ENCODE results near the gene CHRM4.
A peak's percentile ranks its signal among the peaks of the same experiment; 100 is the strongest.

Gene CHRM4

DNA sequence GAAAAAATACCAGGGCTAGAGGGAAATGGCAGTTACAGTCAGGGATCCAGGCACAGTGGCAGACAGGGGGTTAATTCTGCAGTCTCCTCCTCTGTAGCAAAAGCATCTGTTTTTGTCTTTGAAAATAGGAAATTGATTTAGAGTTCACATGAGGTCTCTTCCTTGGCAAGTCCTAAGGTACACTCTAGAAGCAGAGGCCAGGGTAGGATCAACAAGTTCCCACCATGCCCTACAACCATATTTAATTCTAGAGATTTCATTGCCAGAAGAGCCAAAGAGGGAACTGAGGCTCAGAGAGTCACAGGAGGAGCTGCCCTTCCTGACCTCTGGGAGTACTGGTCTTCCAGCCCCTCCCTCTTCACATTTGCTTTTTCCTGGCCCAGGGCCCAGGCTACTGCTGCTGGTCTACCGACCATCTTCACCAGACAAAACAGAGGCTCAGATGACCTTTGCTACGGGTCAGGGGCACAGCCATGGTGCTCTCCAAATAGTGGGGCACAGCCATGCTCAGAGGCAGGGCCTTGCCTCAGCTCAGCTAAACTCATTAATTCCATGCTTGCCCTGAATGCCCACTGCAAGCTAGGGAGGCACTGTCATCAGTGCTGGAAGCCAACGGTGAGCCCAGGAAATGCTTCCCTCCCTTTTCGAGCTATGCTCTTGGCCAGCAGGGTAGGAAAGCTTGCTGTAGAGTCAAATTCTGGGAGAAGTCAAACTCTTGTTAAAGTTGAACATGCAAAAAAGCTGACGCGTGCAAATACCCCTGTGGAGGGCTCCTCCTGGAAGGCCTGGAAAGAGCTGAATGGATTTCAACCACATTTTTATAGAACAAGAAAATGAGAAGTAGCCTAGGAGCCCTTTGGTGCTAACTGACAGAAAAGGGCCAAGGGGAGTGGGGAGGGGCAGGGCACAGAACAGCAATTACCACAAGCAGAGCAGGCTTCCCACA is 11.7 kb upstream of the CHRM4 start:
- DNase-seq (ENCODE audit: low read depth in 3 of 3): no peak

DNA sequence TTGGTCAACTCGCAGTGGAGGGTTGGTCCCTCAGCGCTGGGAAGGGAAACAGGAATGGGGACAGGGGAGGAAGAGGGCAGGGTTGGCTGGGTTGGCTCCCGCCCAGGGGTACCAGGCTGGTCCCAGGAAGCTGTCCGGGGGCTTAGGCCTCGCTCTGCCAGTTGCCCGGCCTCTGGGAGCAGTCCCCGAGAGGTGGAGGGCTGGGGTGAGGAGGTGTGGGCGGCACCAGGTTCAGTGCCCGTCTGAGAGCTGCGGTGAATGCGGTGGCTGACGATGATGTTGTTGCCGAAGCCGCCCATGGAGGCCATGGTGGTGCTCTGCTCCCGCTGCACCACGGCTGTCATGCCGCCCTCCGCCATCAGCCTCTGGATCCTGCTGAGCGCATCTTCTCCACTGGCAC is 6.0 kb upstream of the CHRM4 start:
- DNase-seq (ENCODE audit: low read depth in 3 of 3): no peak

DNA sequence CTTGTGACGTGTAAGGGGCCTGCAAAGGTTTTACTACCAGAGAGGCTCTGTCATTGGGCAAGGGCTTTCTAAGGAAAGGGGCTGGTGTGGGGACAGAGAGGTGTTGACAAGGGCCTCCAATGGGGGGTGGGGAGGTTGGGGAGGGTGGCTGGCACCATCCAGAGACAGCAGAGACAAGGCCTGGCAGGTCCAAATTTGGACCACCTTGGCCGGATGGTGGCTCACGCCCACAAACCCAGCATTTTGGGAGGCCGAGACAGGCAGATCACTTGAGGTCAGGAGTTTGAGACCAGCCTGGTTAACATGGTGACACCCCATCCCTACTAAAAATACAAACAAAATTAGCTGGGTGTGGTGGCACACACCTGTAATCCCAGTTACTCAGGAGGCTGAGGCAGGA is 2.2 kb upstream of the CHRM4 start:
- no peak for DNase-seq (ENCODE audit: low read depth in 3 of 3)

DNA sequence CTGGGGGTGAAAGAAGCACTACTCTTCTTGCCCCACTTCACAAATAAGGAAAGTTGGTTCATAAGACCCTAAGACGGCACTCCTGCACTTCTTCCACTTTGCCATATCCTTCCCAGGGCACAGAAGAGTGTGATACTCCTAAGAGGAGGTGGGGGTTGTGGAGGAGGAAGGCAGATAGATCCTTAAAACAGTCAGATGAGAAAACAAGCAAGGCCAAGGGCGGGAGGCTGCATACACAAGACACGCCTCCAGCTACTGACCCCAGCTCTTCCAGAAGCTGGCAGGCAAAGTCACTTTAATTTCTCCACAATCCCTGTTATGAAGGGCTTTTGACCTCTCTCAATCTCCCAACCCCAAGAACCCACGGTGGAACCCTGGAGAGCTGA is 1.6 kb upstream of the CHRM4 start:
- no peak for DNase-seq (ENCODE audit: low read depth in 3 of 3)

DNA sequence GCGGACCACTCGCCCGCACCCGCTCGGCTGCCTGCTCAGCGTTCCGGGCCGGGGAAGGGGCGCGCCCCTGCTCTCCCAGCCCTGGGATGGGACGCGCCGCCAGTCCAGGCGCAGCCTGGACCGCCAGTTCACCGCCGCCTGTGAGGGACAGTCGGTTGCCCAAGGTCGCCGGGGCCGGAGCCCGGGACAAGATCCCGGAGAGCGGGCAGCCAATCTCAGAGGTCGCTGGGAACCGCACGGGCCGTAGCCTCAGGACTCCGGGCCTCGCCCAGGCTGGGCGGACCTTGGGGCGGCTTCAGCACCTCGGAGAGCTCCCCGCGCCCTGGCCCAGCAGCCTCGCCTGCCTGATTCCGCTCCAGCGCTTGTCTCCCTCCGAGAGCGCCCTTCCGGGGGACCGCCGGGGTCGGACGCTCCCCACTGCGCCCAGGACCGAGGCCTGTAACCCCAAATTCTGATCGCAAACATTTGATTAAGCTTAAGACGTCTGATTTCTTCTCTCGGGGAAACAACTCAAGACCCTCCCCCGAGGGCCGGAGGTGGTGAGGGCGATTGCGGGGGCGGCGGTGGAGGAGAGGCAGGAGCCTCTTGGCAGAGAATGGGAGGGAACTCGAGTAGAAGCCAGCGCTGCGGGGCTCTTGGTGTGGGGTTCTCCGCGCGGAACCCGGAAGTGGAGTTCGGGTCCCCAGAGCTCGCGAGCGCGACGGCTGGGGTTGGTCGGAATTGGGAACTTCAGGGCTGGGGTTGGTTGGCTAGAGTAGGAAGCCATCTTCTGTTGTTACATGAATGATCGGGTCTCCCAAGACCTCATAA is 1.1 kb upstream of the CHRM4 start:
- DNase-seq (ENCODE audit: low read depth in 3 of 3): peak; percentile 55 to 62 (median 56)

DNA sequence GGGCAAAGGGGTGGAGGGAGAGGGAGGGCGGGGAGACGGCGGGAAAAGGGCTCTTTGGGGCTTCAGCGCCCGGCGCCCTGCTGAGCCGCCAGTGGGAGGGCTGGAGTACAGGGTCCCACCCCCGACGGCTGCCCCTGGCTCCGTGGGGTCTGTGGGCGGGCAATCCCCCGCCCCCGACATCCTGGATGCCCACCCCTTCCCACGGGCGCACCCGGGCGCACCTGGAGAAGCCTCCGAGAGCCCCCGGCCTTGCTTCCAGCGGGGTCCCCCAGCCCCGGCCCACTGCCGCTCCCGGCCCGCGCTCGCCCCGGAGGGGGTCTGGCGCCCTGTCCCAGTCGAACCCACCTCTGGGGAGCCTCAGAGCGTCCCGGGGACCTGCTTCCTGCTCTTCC is 394 bp downstream of the CHRM4 start:
- DNase-seq (ENCODE audit: low read depth in 3 of 3): no peak

DNA sequence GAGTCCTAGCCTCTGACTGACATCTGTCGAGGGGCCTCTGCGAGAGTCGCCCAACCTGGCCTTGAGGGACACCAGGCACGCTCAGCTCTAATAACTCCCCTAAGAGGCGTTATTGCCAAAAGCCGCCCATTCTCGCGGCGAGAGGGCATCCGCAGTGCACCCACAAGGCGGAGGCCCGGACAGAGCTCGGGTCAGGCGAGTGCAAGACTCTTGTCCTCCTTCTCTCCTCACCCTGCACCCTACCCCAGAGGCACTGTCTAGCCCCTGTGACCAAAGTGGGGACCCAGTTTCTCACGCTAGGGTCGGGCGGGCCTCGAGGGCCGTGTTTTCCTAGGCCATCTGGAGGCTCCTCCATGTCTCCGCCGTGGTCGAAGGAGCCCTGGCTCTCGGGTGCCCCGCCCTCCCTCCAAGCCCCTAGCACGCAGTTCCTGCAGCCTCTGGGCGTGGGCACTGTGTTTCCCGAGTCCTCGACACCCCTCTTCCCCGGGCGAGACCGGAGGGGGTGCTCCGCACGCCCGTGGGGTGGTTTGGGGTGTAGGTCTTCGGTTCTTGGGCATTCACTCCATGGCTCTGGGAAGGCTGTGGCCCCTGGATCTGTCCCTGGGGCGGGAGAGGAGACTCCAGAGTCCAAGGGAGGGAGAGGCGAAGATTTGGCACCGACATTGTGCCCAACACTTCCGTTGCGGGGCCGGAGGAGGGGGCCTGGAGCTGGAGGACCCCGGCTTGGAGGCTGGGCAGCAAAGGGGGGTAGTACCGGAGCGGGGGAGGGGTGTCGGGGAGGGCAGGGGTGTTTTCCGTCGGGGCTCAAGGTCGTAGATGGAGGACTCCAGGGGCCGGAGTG is 1.0 kb downstream of the CHRM4 start:
- DNase-seq (ENCODE audit: low read depth in 3 of 3): no peak

DNA sequence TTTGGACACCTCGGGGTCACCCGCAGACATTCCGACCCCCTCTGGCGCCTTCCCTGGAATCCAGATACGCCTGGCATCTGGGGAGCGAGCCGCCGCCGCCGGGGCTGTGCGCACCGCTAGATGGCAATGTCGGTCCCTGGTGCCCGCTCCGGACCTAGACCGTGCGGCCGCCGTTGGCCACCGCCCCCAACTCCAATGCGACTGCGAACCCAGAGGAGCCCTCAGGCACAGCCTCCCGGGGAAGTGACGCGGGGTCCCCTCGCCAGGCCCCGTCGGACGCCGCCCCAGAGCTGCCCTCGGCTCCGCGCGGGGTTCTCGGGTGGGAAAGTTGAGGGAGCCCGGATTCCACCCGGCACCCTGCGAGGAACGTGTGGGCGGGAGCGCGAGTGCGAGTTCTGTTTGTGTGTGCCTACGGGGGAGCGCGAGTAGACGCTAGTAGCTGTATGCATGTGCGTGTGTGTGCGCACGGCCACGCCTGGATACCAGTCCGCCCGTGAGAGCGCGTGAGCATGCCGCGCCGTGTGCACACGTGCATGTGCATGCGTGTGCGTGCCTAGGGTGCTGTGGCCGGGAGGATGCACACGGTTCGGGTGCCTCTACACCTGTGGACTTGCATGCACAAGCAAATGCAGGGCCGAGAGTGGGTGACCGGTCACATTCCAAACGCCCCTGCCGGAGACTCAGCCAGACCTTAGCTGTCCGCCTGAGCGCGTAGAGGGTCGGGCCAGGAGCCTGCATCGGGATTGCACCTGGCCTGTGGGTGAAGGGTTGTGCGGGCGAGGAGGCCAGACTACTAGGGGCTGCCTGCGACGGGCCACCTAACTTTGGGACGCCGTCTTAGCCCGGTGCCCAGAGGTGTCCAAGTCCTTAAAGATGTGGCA is 1.9 kb downstream of the CHRM4 start:
- peak in 1 of 3 donors; percentile 68 for DNase-seq (ENCODE audit: low read depth in 3 of 3)

DNA sequence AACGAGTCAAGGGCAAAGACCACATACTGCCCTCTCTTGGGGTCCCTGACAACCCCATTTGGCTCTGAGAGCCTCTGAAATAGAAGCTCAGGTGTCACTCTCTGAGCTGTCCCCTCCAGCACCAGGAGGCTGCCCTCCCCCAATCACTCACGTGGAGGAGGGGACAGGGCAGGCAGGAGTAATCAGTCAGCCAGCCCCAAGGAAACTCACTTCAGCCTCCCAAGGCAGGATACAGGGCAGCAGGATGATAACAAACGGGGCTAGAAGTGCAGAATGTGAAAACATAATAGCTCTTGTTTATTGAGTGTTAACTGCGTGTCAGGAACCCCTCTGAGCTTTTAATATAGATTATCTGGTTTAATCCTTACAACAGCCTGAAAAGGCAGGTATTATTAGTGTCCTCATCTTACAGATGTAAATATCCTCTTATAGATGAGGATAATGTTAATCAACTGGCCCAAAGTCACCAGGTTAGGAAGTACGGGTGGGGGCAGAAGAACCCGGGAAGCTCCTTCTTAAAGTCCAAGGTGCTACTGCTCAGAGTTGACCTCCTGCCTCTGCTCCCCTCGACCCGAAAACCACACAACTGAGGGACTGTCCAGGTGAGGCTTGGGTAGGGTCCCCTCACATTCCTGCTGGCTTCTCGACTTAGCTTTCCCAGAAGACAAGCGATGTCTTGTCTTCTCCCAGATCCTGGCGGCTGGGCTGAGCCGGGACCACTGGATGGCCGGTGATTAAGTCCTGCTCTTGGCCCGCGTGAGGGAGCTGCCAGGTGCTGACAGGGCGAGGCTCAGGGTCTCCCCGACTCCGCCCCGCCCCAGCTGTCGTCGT is 2.7 kb downstream of the CHRM4 start:
- DNase-seq (ENCODE audit: low read depth in 3 of 3): no peak

DNA sequence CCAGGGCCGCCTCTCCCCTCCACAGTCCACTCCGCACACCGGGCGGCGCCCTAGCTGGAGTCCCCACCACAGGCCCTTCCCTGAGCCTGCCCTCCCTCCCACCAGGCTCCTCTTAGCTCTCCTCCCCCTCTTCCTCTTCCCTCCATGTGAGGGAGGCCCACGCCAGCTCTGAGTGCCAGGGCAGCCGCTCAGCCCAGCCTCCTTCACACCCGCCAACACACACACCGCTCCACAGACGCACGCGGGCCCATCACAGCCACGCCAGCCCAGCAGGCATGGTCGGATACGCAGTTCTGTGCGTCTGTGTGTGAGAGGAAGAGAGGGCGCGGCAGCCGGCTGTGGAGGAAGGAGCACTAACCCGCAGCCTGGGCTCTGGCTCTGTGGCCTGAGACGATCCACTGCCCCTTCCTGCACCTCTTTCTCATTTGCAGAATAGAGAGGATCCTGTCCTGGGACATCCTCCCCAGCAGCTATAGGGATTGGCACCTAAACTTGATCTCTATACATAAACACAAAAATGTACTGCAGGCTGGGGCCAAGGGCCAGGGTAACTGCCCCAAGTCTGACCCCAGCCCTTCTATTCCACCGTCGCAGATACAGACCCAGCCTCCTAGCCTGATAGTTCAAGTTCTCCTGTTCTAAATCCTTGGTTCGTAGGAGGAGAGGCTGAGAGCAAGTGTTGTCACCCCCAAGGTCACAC is 3.5 kb downstream of the CHRM4 start:
- DNase-seq (ENCODE audit: low read depth in 3 of 3): no peak

DNA sequence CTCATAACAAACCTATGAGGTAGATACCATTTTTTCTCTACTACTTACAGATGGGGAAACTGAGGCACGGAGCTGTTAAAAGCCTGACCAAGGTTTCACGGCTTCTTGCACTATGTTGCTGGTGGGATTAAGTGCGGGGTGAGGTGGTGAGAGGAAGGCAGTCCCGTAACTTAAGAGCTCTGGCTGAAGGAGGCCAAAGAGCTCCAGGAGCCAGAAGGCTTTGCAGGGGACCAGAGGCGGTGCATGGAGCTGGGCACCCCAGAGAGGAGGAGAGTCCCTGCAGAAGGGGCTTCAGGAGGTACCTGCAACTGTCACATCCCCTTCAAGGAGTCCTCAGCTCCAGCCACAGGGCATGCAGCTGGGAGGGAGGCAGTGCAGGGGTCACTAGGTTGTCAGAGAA is 4.1 kb downstream of the CHRM4 start:
- DNase-seq (ENCODE audit: low read depth in 3 of 3): no peak

DNA sequence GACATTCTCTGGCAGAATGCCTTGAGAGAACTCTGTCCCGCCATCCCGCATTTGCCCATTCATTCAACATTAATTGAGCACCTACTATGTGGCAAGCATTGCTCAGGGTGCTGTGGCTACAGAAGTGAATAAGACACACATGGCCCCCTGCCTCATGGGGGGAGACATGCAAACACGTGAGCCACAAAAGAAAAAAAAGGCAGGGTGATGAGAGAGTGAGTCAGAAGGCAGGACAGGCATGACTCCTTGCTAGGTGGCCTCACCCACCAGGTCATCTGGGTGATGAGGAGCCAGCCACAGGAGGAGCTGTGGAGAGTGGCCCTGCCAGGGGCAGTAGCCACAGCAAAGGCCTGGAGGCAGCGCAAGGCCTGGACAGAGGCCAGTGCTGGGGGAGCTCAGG is 4.9 kb downstream of the CHRM4 start:
- DNase-seq (ENCODE audit: low read depth in 3 of 3): no peak

DNA sequence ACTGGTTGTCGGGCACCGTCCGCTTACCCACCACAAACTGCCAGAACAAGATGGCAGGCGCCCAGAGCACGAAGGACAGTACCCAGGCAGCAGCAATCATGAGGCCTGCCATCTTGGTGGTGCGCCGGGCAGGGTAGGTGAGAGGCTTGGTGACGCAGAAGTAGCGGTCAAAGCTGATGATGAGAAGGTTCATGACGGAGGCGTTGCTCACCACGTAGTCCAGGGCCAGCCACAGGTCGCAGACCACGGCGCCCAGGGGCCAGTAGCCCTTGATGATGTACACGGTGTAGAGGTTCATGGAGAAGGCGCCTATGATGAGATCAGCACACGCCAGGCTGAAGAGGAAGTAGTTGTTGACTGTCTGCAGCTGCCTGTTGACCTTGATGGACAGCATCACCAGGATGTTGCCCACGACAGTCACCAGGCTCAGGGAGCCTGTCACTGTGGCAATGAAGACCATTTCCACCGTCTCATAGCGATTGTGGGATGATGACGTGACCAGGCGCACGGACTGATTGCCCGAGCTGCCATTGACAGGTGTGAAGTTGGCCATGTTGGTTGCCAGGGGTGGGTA is 5.5 kb downstream of the CHRM4 start:
- no peak for DNase-seq (ENCODE audit: low read depth in 3 of 3)

DNA sequence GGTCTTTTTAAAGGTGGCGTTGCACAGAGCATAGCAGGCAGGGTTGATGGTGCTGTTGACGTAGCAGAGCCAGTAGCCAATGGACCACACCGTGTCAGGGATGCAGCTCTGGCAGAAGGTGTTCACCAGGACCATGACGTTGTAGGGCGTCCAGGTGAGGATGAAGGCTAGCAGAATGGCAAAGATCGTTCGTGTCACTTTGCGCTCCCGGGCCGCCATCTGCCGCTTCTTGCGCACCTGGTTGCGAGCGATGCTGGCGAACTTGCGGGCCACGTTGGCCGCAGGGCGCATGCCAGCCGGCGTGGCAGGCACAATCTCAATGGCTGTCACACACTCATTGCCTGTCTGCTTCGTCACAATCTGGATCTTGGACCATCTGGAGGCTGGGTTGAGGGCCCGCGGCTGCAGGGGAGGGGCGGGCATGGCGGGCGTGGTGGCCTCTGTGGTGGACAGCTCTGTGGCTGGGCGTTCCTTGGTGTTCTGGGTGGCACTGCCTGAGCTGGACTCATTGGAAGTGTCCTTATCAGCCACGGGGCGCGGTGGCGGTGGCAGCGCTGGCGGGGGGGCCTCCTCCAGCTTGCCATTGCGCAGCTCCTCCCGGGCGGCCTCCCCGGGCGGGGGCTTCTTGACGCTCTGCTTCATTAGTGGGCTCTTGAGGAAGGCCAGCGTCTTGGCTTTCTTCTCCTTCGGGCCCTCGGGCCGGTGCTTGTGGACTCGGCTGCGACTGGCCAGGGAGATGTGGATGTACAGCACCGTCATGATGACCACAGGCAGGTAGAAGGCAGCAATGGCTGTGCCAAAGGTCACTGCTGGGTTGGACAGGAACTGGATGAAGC is 6.2 kb downstream of the CHRM4 start:
- no peak for DNase-seq (ENCODE audit: low read depth in 3 of 3)

DNA sequence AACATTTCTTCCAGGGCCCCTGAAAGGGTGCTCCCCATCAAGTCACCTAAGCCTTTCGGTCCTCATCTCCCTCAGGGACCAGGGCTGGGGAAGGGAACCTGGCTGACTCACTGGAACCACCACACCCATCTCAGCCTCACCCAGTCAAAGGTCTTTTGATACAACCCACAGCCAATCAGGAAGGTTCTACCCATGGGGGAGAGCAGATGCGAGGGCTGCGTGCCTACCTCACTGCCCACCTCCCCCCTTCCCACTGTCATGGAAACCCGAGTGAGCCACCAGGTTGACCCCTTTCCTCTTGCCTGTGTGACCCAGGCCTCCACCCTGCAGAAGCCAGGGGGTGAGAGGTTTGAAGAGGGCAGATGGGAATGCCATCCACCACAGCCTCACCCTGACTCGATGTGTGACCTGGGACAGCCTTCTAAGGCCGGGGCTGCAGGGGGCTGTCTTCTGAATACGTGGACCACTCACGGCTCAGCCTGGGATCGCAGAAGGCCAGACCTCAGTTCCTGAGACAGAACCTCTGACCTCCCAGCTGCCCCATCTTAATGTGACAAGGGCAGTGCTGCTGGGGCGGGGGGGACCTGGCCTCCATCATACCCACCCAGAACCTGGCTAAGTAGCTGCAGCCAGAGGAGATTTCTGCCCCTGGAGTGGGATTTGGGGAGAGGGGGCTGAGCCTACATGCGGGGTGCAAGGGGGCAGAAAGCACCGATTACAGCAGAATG is 7.4 kb downstream of the CHRM4 start:
- no peak for DNase-seq (ENCODE audit: low read depth in 3 of 3)

DNA sequence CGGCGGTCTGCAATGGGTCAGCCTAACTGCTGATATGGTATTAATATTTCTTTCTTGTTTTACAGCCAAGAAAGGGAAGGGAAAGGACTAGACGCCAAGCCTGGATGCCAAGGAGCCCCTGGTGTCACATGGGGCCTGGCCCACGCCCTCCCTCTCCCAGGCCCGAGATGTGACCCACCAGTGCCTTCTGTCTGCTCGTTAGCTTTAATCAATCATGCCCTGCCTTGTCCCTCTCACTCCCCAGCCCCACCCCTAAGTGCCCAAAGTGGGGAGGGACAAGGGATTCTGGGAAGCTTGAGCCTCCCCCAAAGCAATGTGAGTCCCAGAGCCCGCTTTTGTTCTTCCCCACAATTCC is 8.2 kb downstream of the CHRM4 start:
- DNase-seq (ENCODE audit: low read depth in 3 of 3): no peak

DNA sequence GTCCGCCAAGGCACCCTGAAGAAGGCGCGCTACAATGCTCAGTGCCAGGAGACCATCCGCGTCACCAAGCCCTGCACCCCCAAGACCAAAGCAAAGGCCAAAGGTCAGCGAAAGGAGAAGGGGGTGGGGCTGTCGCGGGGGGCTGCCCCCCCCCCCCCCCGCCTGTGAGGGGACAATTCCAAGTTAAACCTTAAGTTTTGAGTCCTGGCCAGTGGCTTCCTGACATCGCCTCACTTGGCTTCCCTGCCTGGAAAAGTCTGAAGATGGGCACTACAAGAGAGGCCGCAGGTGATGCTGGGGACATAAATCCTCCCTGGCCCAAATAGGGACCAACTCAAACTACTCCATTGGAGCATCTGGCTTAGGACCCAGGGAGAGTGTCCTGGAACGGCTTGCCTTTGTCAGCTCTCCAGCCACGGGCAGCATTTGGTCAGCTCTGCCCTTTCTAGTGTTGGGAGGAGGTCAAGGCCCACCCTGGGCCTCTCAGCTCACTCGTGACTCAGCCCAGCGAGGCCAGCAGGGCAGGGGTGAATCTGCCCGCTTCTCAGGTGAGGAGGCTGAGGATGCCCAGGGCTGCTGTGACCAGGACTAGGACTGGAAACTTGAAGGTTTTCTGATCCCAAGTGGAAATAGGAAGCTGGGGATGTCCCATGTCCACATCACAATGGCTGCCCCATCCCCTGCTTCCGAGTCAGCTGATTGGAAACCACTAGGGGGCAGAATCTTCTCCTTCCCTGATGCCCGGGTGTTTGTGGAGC is 8.8 kb downstream of the CHRM4 start:
- DNase-seq (ENCODE audit: low read depth in 3 of 3): no peak
